Vagina (tissue), 2 donors: ENCODE measurements around the gene CAND2.

Source experiments
- POLR2A ChIP-seq, 2 donors: fragments of 450-650 bp; IDR thresholded peaks; one replicate each; pipeline ENCODE4 v1.6.1; 2017; ENCODE audit warnings: antibody characterized with exemption in 2 of 2, mild to moderate bottlenecking in 2 of 2, moderate library complexity in 2 of 2
- POLR2AphosphoS5 ChIP-seq, 2 donors: sonication (generic); formaldehyde crosslinking; IDR thresholded peaks; one replicate each; pipeline ENCODE4 v1.9.0; 2017; ENCODE audit warnings: antibody characterized with exemption in 2 of 2, mild to moderate bottlenecking in 2 of 2, low read depth in 1 of 2; ENCODE audit not compliant: insufficient read depth in 1 of 2
- TF ChIP-seq, protein P1 (sequence below), 3 experiments: fragments of 450-650 bp in 2 of 3; fragments of 200-600 bp in 1 of 3; sonication (generic) in 1 of 3; IDR thresholded peaks; one replicate each; pipeline ENCODE4 v1.5.1; 2017 to 2019; ENCODE audit warnings: antibody characterized with exemption in 3 of 3, mild to moderate bottlenecking in 2 of 3, moderate library complexity in 2 of 3

DNA sequence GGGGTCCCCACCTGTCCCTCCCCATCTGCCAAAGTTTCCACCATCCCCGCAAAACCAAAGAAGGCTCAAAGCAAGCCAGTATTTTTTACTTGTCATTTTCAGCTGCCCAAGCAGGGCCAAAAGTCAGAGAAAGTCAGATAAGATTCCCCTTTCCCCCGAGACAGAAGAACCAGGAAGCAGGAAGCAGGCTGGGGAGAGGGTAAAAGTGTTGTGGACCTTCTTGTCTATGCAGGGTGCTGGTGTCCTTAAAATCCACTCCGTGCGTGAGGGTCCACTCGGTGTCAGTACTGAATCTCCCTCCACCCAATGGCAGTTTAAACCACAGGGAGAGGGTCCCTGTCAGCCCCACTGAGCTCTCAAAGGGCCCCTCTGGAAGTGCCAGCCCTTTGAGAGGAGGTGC, 65.1 kb downstream of the CAND2 start:
- TF ChIP-seq, protein P1, sequence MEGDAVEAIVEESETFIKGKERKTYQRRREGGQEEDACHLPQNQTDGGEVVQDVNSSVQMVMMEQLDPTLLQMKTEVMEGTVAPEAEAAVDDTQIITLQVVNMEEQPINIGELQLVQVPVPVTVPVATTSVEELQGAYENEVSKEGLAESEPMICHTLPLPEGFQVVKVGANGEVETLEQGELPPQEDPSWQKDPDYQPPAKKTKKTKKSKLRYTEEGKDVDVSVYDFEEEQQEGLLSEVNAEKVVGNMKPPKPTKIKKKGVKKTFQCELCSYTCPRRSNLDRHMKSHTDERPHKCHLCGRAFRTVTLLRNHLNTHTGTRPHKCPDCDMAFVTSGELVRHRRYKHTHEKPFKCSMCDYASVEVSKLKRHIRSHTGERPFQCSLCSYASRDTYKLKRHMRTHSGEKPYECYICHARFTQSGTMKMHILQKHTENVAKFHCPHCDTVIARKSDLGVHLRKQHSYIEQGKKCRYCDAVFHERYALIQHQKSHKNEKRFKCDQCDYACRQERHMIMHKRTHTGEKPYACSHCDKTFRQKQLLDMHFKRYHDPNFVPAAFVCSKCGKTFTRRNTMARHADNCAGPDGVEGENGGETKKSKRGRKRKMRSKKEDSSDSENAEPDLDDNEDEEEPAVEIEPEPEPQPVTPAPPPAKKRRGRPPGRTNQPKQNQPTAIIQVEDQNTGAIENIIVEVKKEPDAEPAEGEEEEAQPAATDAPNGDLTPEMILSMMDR (IDR thresholded peaks at IDR 0.05): no peak
- TF ChIP-seq POLR2A (IDR thresholded peaks at IDR 0.05) (no peak), POLR2AphosphoS5 (IDR thresholded peaks at IDR 0.05; ENCODE audit: insufficient read depth in 1 of 2, low read depth in 1 of 2) (no peak)
